Suprapubic skin (tissue), 4 donors: ENCODE measurements around the gene ZNF541. TPM values are rescaled to one million over a fixed set of nuclear protein-coding genes. Genes with fewer than 3 reads are reported as not detected.
"Not testable (repeated sequence)": the region's sequence is repeated elsewhere in the genome, so short reads cannot be mapped to it uniquely, and the experiment has no call there.

Source experiments
- DNase-seq, 2 donors: peaks; one replicate each; pipeline ENCODE4 v3.0.0-alpha.2; 2019; ENCODE audit warnings: low spot score in 2 of 2
- H3K27ac ChIP-seq: fragments of 200-600 bp; sonication (generic); one replicate; pipeline ENCODE4 v1.5.1; 2019
- H3K27me3 ChIP-seq: fragments of 200-600 bp; sonication (generic); one replicate; pipeline ENCODE4 v1.5.1; 2019
- H3K36me3 ChIP-seq: fragments of 200-600 bp; sonication (generic); one replicate; pipeline ENCODE4 v1.5.1; 2019
- H3K4me1 ChIP-seq: fragments of 200-600 bp; sonication (generic); one replicate; pipeline ENCODE4 v1.5.1; 2019
- H3K4me3 ChIP-seq: fragments of 200-600 bp; sonication (generic); one replicate; pipeline ENCODE4 v1.5.1; 2019; ENCODE audit warnings: mild to moderate bottlenecking
- H3K9me3 ChIP-seq: fragments of 200-600 bp; sonication (generic); one replicate; pipeline ENCODE4 v1.5.1; 2019
- EP300 ChIP-seq: sonication (generic); formaldehyde crosslinking; IDR thresholded peaks from one replicate; pipeline ENCODE4 v1.6.1; 2017; ENCODE audit warnings: antibody characterized with exemption
- POLR2A ChIP-seq, 2 donors: fragments of 450-650 bp; IDR thresholded peaks; one replicate each; pipeline ENCODE4 v1.6.1; 2017; ENCODE audit warnings: antibody characterized with exemption in 2 of 2, mild to moderate bottlenecking in 2 of 2, moderate library complexity in 2 of 2
- POLR2AphosphoS5 ChIP-seq, 3 donors: sonication (generic); formaldehyde crosslinking; IDR thresholded peaks; one replicate each; pipeline ENCODE4 v1.6.1; 2017; ENCODE audit warnings: antibody characterized with exemption in 3 of 3
- WGBS: methylation state at CpG from one replicate; pipeline ENCODE4 v1.1.5; 2018; 5-methylcytosine and 5-hydroxymethylcytosine counted together
- total RNA-seq, 4 donors: library from RNA; depleted of rRNA; stranded (reverse); fragments of >200 nt; gene quantifications; one replicate each; pipeline ENCODE4 v1.1.0, GENCODE V29; 2016
- TF ChIP-seq, protein P1 (sequence below), 2 donors: fragments of 200-600 bp in 1 of 2; fragments of 450-650 bp in 1 of 2; sonication (generic) in 1 of 2; IDR thresholded peaks; one replicate each; pipeline ENCODE4 v1.5.1; 2016 to 2019; ENCODE audit warnings: antibody characterized with exemption in 2 of 2, mild to moderate bottlenecking in 1 of 2, moderate library complexity in 1 of 2

ZNF541 gene
- total RNA-seq, 4 donors from 2014 or later, result 0.49 to 0.80 (median 0.51) TPM; not detected in 1

DNA sequence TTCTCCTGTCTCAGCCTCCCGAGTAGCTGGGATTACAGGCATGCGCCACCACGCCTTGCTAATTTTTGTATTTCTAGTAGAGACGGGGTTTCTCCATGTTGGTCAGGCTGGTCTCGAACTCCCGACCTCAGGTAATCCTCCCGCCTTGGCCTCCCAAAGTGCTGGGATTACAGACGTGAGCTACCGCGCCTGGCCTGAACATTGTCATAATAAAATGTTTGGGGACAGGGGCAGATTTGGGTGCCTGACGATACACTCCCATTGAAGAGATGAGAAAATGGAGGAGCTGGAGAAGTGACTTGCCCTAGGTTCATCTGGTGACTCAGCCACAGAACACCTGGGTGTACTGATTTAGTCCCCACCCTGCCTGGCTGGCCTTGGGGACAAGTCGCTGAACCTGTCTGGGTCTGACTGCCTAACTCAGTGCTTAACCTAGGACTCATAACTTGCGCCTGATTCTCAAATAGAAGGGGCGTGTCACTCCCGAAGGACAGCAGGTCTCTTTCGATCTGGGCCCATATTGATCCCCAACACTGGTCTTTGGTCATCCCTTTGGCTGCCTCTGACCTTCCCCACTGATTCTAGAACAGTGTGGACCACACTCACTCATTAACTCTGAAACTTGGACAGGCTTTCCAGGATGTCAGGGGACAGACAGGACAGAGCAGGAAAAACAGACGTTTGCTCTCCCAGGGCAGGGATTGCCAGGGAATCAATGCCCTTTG lies 28.4 kb upstream of the ZNF541 start:
- no peaks in the 10 kb centered on the region for H3K9me3 ChIP-seq
- H3K36me3 ChIP-seq, result no peaks in the 10 kb centered on the region
- H3K27me3 ChIP-seq, result no peaks in the 10 kb centered on the region
- peak overlapping the region; percentile 58 for H3K4me3 ChIP-seq
- H3K4me1 ChIP-seq, result peaks cover 28% of the 10 kb centered on the region
- TF ChIP-seq POLR2A (IDR thresholded peaks at IDR 0.05) (no peak), POLR2AphosphoS5 (IDR thresholded peaks at IDR 0.05) (no peak), EP300 (no peak)
- TF ChIP-seq, protein P1, sequence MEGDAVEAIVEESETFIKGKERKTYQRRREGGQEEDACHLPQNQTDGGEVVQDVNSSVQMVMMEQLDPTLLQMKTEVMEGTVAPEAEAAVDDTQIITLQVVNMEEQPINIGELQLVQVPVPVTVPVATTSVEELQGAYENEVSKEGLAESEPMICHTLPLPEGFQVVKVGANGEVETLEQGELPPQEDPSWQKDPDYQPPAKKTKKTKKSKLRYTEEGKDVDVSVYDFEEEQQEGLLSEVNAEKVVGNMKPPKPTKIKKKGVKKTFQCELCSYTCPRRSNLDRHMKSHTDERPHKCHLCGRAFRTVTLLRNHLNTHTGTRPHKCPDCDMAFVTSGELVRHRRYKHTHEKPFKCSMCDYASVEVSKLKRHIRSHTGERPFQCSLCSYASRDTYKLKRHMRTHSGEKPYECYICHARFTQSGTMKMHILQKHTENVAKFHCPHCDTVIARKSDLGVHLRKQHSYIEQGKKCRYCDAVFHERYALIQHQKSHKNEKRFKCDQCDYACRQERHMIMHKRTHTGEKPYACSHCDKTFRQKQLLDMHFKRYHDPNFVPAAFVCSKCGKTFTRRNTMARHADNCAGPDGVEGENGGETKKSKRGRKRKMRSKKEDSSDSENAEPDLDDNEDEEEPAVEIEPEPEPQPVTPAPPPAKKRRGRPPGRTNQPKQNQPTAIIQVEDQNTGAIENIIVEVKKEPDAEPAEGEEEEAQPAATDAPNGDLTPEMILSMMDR (IDR thresholded peaks at IDR 0.05), result no peak
- WGBS, result 60% methylated on average over 17 of the region's 17 CpGs
- DNase-seq, result no peak
- peak overlapping the region; percentile 90 for H3K27ac ChIP-seq

DNA sequence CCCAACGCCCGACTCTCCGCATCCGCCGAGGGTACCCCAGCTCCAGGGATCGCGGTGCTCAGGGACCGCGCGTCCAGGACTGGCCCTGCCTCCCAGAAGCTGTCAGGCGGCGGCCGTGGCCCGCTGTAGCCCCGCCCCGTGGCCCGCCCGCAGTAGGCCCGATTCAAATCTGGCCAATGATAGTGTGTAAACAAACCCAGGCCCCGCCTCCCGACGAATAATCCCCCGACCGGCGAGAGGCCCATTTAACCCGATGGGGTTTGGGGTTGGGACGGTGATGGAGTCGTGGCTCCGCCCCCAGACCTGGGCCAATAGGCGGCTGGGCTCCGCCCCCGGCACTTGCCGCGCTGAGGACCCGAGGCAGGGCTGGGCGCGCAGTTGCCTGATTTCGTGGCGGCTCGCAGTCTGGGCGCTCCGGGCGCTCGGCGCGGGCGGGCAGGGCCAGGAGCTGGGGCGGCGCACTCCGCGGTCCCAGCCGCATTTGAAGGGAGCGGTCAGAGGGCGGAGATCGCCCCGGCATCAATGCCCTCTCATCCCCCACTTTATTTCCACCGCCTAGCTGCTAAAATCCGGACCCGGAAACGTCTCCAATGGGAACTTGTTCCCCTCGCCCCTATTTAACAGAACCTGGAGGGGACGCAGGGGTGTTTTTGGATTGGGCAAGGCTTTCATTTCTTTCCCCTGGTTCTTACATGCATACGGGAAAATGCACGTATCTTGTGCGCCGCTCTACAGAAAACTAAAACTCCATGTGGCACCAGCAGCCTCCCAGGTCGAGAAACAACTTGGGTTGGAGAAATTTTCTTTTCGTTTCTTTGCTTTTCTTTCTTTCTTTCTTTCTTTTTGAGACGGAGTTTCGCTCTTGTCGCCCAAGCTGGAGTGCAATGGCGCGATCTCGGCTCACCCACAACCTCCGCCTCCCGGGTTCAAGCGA lies 27.6 kb upstream of the ZNF541 start:
- no peaks in the 10 kb centered on the region for H3K36me3 ChIP-seq
- H3K4me3 ChIP-seq, result peak overlapping the region; percentile 58
- H3K4me1 ChIP-seq, result peaks cover 28% of the 10 kb centered on the region
- DNase-seq, result peak; percentile 100
- TF ChIP-seq POLR2A (IDR thresholded peaks at IDR 0.05), result peak; percentile 59 to 72
- no peak for TF ChIP-seq EP300
- TF ChIP-seq, protein P1 (IDR thresholded peaks at IDR 0.05), result no peak
- peak in 1 of 3 donors; percentile 51 for TF ChIP-seq POLR2AphosphoS5 (IDR thresholded peaks at IDR 0.05)
- no peaks in the 10 kb centered on the region for H3K9me3 ChIP-seq
- H3K27ac ChIP-seq, result peak overlapping the region; percentile 90
- 6% methylated on average over 47 of the region's 77 CpGs for WGBS
- no peaks in the 10 kb centered on the region for H3K27me3 ChIP-seq

DNA sequence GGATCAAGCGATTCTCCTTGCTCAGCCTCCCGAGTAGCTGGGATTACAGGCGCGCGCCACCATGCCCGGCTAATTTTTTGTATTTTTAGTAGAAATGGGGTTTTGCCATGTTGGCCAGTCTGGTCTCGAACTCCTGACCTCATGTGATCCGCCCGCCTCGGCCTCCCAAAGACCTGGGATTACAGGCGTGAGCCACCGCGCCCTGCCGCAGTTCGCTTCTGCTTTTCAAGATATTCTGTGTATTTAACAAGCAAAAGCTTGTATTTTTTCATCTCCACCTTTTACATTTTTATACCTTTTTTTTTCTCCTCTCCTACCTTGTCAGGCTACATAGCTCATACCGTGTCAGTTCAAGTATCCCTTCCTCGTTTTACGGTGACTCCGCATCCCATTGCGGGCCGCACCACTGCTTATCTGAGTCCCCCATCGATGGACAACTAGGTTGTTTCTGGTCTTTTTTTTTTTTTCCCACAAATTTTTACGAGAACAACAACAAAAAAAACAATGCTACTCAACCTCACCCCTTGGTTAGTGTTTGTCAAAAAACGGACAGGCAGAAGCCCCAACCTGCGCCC lies 26.8 kb upstream of the ZNF541 start:
- Histone ChIP-seq H3K27ac (peak overlapping the region; percentile 90), H3K4me1 (peaks cover 28% of the 10 kb centered on the region), H3K4me3 (peak overlapping the region; percentile 58)
- not testable (repeated sequence) for DNase-seq, H3K27me3 ChIP-seq, H3K9me3 ChIP-seq, H3K36me3 ChIP-seq
- 38% methylated on average over 25 of the region's 25 CpGs for WGBS

DNA sequence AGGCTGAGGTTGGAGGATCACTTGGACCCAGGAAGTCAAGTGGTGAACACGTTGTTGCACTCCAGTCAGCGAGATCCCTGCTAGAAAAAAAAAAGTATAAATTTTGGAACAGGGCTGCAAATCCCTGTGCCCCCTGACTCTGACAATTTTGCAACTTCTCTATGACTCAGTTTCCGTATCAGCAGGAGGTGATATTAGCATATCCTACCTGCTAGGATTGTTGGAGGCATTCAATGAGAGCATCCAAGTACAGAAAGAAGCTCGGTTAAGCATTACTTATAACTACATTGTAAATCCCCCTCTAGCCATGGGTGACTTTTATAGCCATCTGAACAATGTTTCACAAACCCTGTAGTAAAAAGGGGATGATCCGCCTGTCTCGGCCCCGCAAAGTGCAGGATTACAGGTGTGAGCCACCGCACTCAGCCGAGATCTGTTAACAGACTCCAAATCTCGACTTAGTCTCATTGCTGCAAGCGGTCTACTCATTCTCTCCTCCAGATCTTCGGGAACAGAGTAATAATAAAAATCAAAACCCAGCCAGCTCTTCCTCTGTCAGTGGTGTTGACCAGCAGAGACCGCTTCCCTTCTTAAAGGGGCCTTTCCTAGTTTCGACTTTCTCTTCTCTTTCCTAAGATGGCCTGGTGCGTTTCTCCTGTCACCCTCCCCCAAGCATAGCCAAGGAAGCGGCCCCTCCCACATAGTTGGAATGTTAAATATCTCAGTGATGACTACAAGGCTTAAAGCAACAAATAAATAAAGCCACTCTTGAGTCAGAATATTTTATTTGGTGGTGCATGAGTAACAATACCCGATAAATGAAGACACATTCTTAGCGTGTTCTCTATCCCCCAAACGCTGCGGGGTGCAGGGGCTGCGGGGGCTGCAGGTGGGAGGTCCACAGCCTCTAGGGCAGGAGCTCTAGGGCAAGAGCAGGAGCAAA lies 25.7 kb upstream of the ZNF541 start:
- Histone ChIP-seq H3K9me3 (no peaks in the 10 kb centered on the region), H3K27me3 (no peaks in the 10 kb centered on the region), H3K4me1 (peaks cover 28% of the 10 kb centered on the region), H3K27ac (peak overlapping the region; percentile 90), H3K36me3 (no peaks in the 10 kb centered on the region), H3K4me3 (peak overlapping the region; percentile 58)
- TF ChIP-seq POLR2A (IDR thresholded peaks at IDR 0.05) (no peak), EP300 (no peak), POLR2AphosphoS5 (IDR thresholded peaks at IDR 0.05) (no peak)
- TF ChIP-seq, protein P1 (IDR thresholded peaks at IDR 0.05), result no peak
- DNase-seq, result peak in 1 of 2 donors; percentile 79
- 19% methylated on average over 21 of the region's 21 CpGs for WGBS

DNA sequence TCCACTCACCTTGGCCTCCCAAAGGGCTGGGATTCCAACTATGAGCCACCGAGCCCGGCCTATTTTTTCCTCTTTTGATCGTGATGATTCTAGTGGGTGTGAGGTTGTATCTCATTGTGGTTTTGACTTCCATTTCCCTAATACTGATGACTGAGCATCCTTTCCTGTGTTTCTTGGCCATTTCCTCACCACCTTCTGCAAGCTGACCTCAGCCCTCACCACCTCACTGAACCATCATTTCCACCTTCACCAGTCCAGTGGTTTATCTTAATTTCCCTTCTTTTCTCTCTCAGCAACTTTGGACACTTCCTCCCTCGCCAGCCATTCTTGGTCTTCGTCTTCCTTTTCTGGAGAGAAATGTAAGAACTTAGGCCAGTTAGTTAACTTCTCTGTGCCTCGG lies 23.0 kb upstream of the ZNF541 start:
- Histone ChIP-seq H3K4me1 (peaks cover 25% of the 10 kb centered on the region), H3K27ac (no peak overlapping the region), H3K36me3 (no peaks in the 10 kb centered on the region), H3K4me3 (no peak overlapping the region), H3K9me3 (no peaks in the 10 kb centered on the region), H3K27me3 (no peaks in the 10 kb centered on the region)
- WGBS, result 75% methylated on average over 6 of the region's 6 CpGs
- TF ChIP-seq POLR2A (IDR thresholded peaks at IDR 0.05) (no peak), POLR2AphosphoS5 (IDR thresholded peaks at IDR 0.05) (no peak), EP300 (no peak)
- TF ChIP-seq, protein P1 (IDR thresholded peaks at IDR 0.05), result no peak
- no peak for DNase-seq
